CD4-positive, alpha-beta T cell treated with Interleukin-4 for 1 hour (primary cell): ENCODE data around the gene AKAP3.

Source experiments
- DNase-seq, 2 donors: peaks; one replicate each; pipeline ENCODE4 v3.0.0-alpha.2; 2020 to 2022

AKAP3 gene

GRCh38 chr12:4648501-4649357 is at the start of gene AKAP3, which contains the start of gene NDUFA9:
AKAP3 (minus strand) TSS chr12:4649051; CDS start chr12:4638196, 10,855 bp downstream.
NDUFA9 (plus strand) TSS chr12:4649114; CDS start chr12:4649127, 13 bp downstream.
- peak; percentile 82 to 84 for DNase-seq

GRCh38 chr12:4690760-4691159 is 41.9 kb upstream of the AKAP3 start:
- no peak for DNase-seq

- DNase-seq, result no peak
Observed at GRCh38 chr12:4685317-4685716, 36.5 kb upstream of the AKAP3 start.

GRCh38 chr12:4681732-4682131 is 32.9 kb upstream of the AKAP3 start:
- no peak for DNase-seq

- DNase-seq, result no peak
Observed at GRCh38 chr12:4679711-4680110, 30.9 kb upstream of the AKAP3 start.

- DNase-seq, result no peak
Observed at GRCh38 chr12:4665236-4665635, 16.4 kb upstream of the AKAP3 start.

- DNase-seq, result no peak
Observed at GRCh38 chr12:4663971-4664505, 15.2 kb upstream of the AKAP3 start.

- DNase-seq, result no peak
Observed at GRCh38 chr12:4653691-4654090, 4.8 kb upstream of the AKAP3 start.

- DNase-seq, result no peak
Observed at GRCh38 chr12:4653257-4653656, 4.4 kb upstream of the AKAP3 start.

GRCh38 chr12:4649358-4649661 is 459 bp upstream of the AKAP3 start:
- DNase-seq, result no peak

- DNase-seq, result peak in 1 of 2 donors; percentile 20
Observed at GRCh38 chr12:4648104-4648500, 749 bp downstream of the AKAP3 start.

GRCh38 chr12:4645023-4645422 is 3.8 kb downstream of the AKAP3 start:
- no peak for DNase-seq

GRCh38 chr12:4643747-4644146 is 5.1 kb downstream of the AKAP3 start:
- no peak for DNase-seq

- no peak for DNase-seq
Observed at GRCh38 chr12:4630262-4630661, 18.6 kb downstream of the AKAP3 start.

- no peak for DNase-seq
Observed at GRCh38 chr12:4628406-4628805, 20.4 kb downstream of the AKAP3 start.

- no peak for DNase-seq
Observed at GRCh38 chr12:4626543-4626942, 22.3 kb downstream of the AKAP3 start.

GRCh38 chr12:4621511-4621910 is 27.3 kb downstream of the AKAP3 start:
- DNase-seq, result no peak

- no peak for DNase-seq
Observed at GRCh38 chr12:4615667-4616066, 33.2 kb downstream of the AKAP3 start.

- no peak for DNase-seq
Observed at GRCh38 chr12:4610481-4610880, 38.4 kb downstream of the AKAP3 start.

- no peak for DNase-seq
Observed at GRCh38 chr12:4609071-4609470, 39.8 kb downstream of the AKAP3 start.

- DNase-seq, result no peak
Observed at GRCh38 chr12:4607056-4607455, 41.8 kb downstream of the AKAP3 start.

- peak; percentile 83 to 85 for DNase-seq
Observed at GRCh38 chr12:4604684-4605193, 44.1 kb downstream of the AKAP3 start.

GRCh38 chr12:4603946-4604345 is 44.9 kb downstream of the AKAP3 start:
- no peak for DNase-seq

GRCh38 chr12:4603421-4603820 is 45.4 kb downstream of the AKAP3 start:
- no peak for DNase-seq
